Astrocyte of the spinal cord (primary cell): ENCODE results near the gene NFATC1.

Experiments used
- DNase-seq: peaks from one replicate; pipeline ENCODE4 v3.0.0; 2011; ENCODE audit warnings: low read depth, low spot score
- H3K4me3 ChIP-seq: 2 replicates; pipeline ENCODE4 v1.5.1; 2011; ENCODE audit warnings: low read depth, mild to moderate bottlenecking, low read length, moderate library complexity
- CTCF ChIP-seq: IDR thresholded peaks from 2 replicates; pipeline ENCODE4 v1.5.1; 2012; ENCODE audit warnings: low read depth, mild to moderate bottlenecking, low read length, inconsistent platforms
- in situ Hi-C: cut with HindIII; loops from 2 replicates; pipeline ENCODE4 v1.10.0; 2017; ENCODE audit warnings: low sequenced_read_pairs

NFATC1 gene

GRCh38 chr18:79528316-79528695 is 132.6 kb downstream of the NFATC1 start:
- TF ChIP-seq CTCF, result no peak
- no peak overlapping the region for H3K4me3 ChIP-seq
- DNase-seq, result no peak
- in situ Hi-C loops, result no loop called here

GRCh38 chr18:79528846-79529245 is 133.1 kb downstream of the NFATC1 start:
- in situ Hi-C loops, result no loop called here
- peak; percentile 76 for DNase-seq

GRCh38 chr18:79529296-79529695 is 133.6 kb downstream of the NFATC1 start:
- no peak for DNase-seq
- in situ Hi-C loops, result no loop called here
- H3K4me3 ChIP-seq, result no peak overlapping the region
- TF ChIP-seq CTCF, result no peak

More at GRCh38 chr18:79528846-79529245, 133.1 kb downstream of the NFATC1 start:
- H3K4me3 ChIP-seq, result no peak overlapping the region
- peak; percentile 96 for TF ChIP-seq CTCF

GRCh38 chr18:79529991-79530390 is 134.3 kb downstream of the NFATC1 start:
- no peak for TF ChIP-seq CTCF
- no peak overlapping the region for H3K4me3 ChIP-seq
- in situ Hi-C loops, result no loop called here
- no peak for DNase-seq

DNA sequence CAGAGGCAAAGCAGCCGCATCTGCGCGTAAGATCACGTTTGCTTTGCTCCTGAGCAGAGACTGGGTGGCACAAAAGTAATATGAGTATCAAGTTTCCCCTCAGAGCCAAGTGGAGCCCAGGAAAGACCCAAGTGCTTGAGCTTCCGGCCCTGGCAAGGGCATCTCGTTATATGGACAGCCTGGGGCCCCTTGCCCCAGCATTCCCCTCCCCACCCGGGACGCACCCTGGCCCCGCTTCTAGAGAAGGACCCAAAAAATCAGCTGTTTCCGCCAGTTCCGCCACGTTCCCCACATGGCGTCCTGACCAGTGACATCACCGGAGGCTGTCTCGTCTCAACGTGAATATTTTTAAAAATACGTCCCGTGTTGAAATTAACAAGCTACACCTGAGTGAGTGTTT is 135.1 kb downstream of the NFATC1 start:
- in situ Hi-C loops, result no loop called here
- no peak overlapping the region for H3K4me3 ChIP-seq
- no peak for DNase-seq
- TF ChIP-seq CTCF, result no peak

- in situ Hi-C loops, result no loop called here
- no peak for DNase-seq
- no peak overlapping the region for H3K4me3 ChIP-seq
- no peak for TF ChIP-seq CTCF
Observed at GRCh38 chr18:79531386-79531785, 135.7 kb downstream of the NFATC1 start.

GRCh38 chr18:79531926-79532312 is 136.2 kb downstream of the NFATC1 start:
- TF ChIP-seq CTCF, result no peak
- in situ Hi-C loops, result no loop called here
- no peak for DNase-seq
- no peak overlapping the region for H3K4me3 ChIP-seq
